Naive thymus-derived CD4-positive, alpha-beta T cell (primary cell): ENCODE measurements around the gene AFMID. TPM values are rescaled to one million over a fixed set of nuclear protein-coding genes. Genes with fewer than 3 reads are reported as not detected.

Source experiments
- ATAC-seq: fragments of 150-1000 bp; cut with Tn5 transposase; 2 replicates; pipeline ENCODE4 v1.10.0; 2021; ENCODE audit warnings: mild to moderate bottlenecking, moderate library complexity
- CTCF ChIA-PET: fragments of 350-600 bp; sonication (Branson Sonifier 250); formaldehyde crosslinking; loops from one replicate; lab custom pipeline; 2021; ENCODE audit warnings: antibody characterized with exemption; lab: Charles Lee
- POLR2A ChIA-PET: fragments of 350-600 bp; sonication (Branson Sonifier 250); formaldehyde crosslinking; loops from one replicate; lab custom pipeline; 2021; ENCODE audit warnings: antibody characterized with exemption, inconsistent platforms; lab: Charles Lee
- DNase-seq, 9 donors: peaks; one replicate each; pipeline versions ENCODE4 v3.0.0 to v3.0.0-alpha.2; 2020 to 2022; ENCODE audit warnings: mixed read lengths in 1 of 9
- H3K27ac ChIP-seq: one replicate; pipeline ENCODE4 v1.7.0; 2013; ENCODE audit warnings: mild to moderate bottlenecking, low read depth, low read length, moderate library complexity
- H3K27me3 ChIP-seq, 2 donors: one replicate each; pipeline ENCODE4 v1.7.0; 2013; ENCODE audit warnings: low read length in 2 of 2, mild to moderate bottlenecking in 2 of 2, moderate library complexity in 2 of 2; ENCODE audit not compliant: control insufficient read depth in 2 of 2, insufficient read depth in 2 of 2
- H3K36me3 ChIP-seq, 3 experiments: 1 replicate in 2 of 3; 2 replicates in 1 of 3; pipeline ENCODE4 v1.7.0; 2013; ENCODE audit warnings: low read length in 3 of 3, mild to moderate bottlenecking in 3 of 3, moderate library complexity in 1 of 3; ENCODE audit not compliant: insufficient read depth in 3 of 3, control insufficient read depth in 2 of 3
- H3K4me1 ChIP-seq, 2 donors: one replicate each; pipeline ENCODE4 v1.7.0; 2013; ENCODE audit warnings: low read length in 2 of 2, mild to moderate bottlenecking in 2 of 2, moderate library complexity in 1 of 2; ENCODE audit not compliant: control insufficient read depth in 2 of 2, insufficient read depth in 2 of 2
- H3K4me3 ChIP-seq: 2 replicates; pipeline ENCODE4 v1.7.0; 2013; ENCODE audit warnings: mild to moderate bottlenecking, low read length
- H3K9me3 ChIP-seq, 3 experiments: 1 replicate in 2 of 3; 2 replicates in 1 of 3; pipeline ENCODE4 v1.7.0; 2013; ENCODE audit warnings: low read length in 3 of 3; ENCODE audit not compliant: control insufficient read depth in 2 of 3
- H3K27ac Mint-ChIP-seq, 9 donors: one replicate each; pipeline ENCODE4 v1.8.0; 2020 to 2022; ENCODE audit warnings: mixed read lengths in 9 of 9, mild to moderate bottlenecking in 8 of 9, moderate library complexity in 5 of 9, inconsistent platforms in 2 of 9
- H3K27me3 Mint-ChIP-seq, 5 donors: one replicate each; pipeline ENCODE4 v1.8.0; 2021 to 2022; ENCODE audit warnings: mixed read lengths in 5 of 5, mild to moderate bottlenecking in 1 of 5
- H3K36me3 Mint-ChIP-seq, 5 donors: one replicate each; pipeline ENCODE4 v1.8.0; 2020 to 2022; ENCODE audit warnings: mixed read lengths in 5 of 5, mild to moderate bottlenecking in 3 of 5, inconsistent platforms in 1 of 5
- H3K4me1 Mint-ChIP-seq, 7 donors: one replicate each; pipeline ENCODE4 v1.8.0; 2020 to 2022; ENCODE audit warnings: mixed read lengths in 7 of 7, mild to moderate bottlenecking in 3 of 7, inconsistent platforms in 1 of 7
- H3K4me3 Mint-ChIP-seq, 10 donors: one replicate each; pipeline ENCODE4 v1.8.0; 2020 to 2022; ENCODE audit warnings: mild to moderate bottlenecking in 10 of 10, mixed read lengths in 10 of 10, moderate library complexity in 6 of 10, inconsistent platforms in 2 of 10
- H3K9me3 Mint-ChIP-seq, 11 donors: one replicate each; pipeline ENCODE4 v1.8.0; 2020 to 2022; ENCODE audit warnings: mixed read lengths in 11 of 11, mild to moderate bottlenecking in 4 of 11, inconsistent platforms in 1 of 11, moderate library complexity in 1 of 11
- intact Hi-C, 2 donors: fragments of 100-400 bp; cut with micrococcal nuclease; formaldehyde crosslinking; loops; one replicate each; pipeline ENCODE4 v1.15.1; 2023
- polyA plus RNA-seq, 2 donors: library from polyadenylated mRNA; unstranded; fragments of 300-500 nt; fragmentation: Illumina TruSeq; gene quantifications; one replicate each; pipeline ENCODE4 v1.2.3, GENCODE V29; 2021
- total RNA-seq, 6 experiments: library from RNA in 5 of 6; stranded (reverse) in 5 of 6; gene quantifications; 1 replicate in 5 of 6; 2 replicates in 1 of 6; pipeline ENCODE4 v1.2.3 and lab custom pipeline; 2021 to 2026

The AFMID gene
- total and polyA plus RNA-seq, 7 experiments from 2014 or later = 0.99 to 19.2 (median 1.8) TPM

- Histone ChIP-seq H3K27ac (no peak overlapping the region), H3K9me3 (no peaks in the 10 kb centered on the region), H3K4me1 (peaks cover 5 to 6% of the 10 kb centered on the region in 2 donors), H3K27me3 (no peaks in the 10 kb centered on the region), H3K4me3 (no peak overlapping the region), H3K36me3 (no peaks in the 10 kb centered on the region)
- no peaks in the 10 kb centered on the region for H3K27me3 Mint-ChIP-seq
- intact Hi-C loops = loop anchor here in 1 of 2 donors (5.0 to 10.0 kb wide), 2 partner anchors 43 to 65 kb away; partner anchors contain the start of genes C17orf99 and SYNGR2
- POLR2A ChIA-PET = no interaction called here
- peak overlapping the region in 1 of 9 donors; percentile 34 for H3K27ac Mint-ChIP-seq
- DNase-seq (no peak), ATAC-seq (no peak)
- H3K4me3 Mint-ChIP-seq = no peak overlapping the region
- H3K9me3 Mint-ChIP-seq = no peaks in the 10 kb centered on the region
- peaks cover 0 to 8% (median 4%) of the 10 kb centered on the region in 7 donors for H3K4me1 Mint-ChIP-seq
- CTCF ChIA-PET = interaction anchor here (0.7 kb wide), 1 partner anchor 40 kb away, joined by 4 read pairs; no protein-coding TSS in a partner anchor
- peaks cover 0 to 2% (median 0%) of the 10 kb centered on the region in 5 donors for H3K36me3 Mint-ChIP-seq
Measured at GRCh38 chr17:78210111-78210510, 22.9 kb downstream of the AFMID start.

GRCh38 chr17:78211032-78211431, 23.9 kb downstream of the AFMID start:
- POLR2A ChIA-PET = no interaction called here
- Mint-ChIP-seq H3K36me3 (peaks cover 0 to 2% (median 0%) of the 10 kb centered on the region in 5 donors), H3K9me3 (no peaks in the 10 kb centered on the region), H3K27ac (no peak overlapping the region), H3K4me3 (no peak overlapping the region), H3K4me1 (peaks cover 0 to 8% (median 5%) of the 10 kb centered on the region in 7 donors), H3K27me3 (no peaks in the 10 kb centered on the region)
- no peak overlapping the region for H3K4me3 ChIP-seq
- ATAC-seq (no peak), DNase-seq (no peak)
- no peaks in the 10 kb centered on the region for H3K27me3 ChIP-seq
- no peaks in the 10 kb centered on the region for H3K36me3 ChIP-seq
- intact Hi-C loops = loop anchor here in 1 of 2 donors (5.0 to 10.0 kb wide), 2 partner anchors 44 to 66 kb away; partner anchors contain the start of genes C17orf99 and SYNGR2
- H3K27ac ChIP-seq = no peak overlapping the region
- CTCF ChIA-PET = no interaction called here
- H3K4me1 ChIP-seq = peaks cover 5 to 6% of the 10 kb centered on the region in 2 donors
- no peaks in the 10 kb centered on the region for H3K9me3 ChIP-seq

- peak within 1 kb of the TSS; percentile 38 to 97 (median 68) for H3K4me3 Mint-ChIP-seq
- no peak within 1 kb of the TSS for H3K27ac ChIP-seq
- no peaks in the 10 kb centered on the region for H3K36me3 ChIP-seq
- POLR2A ChIA-PET = interaction anchor here (0.9 kb wide), 2 partner anchors 9 to 40 kb away, joined by 3 read pairs; no protein-coding TSS in a partner anchor
- peak within 1 kb of the TSS; percentile 38 for H3K4me3 ChIP-seq
- peak; percentile 78 to 95 (median 88) for DNase-seq
- H3K9me3 Mint-ChIP-seq = no peaks in the 10 kb centered on the region
- peaks cover 0 to 20% (median 4%) of the 10 kb centered on the region in 7 donors for H3K4me1 Mint-ChIP-seq
- H3K27me3 ChIP-seq = no peaks in the 10 kb centered on the region
- H3K4me1 ChIP-seq = peaks cover 5 to 6% of the 10 kb centered on the region in 2 donors
- H3K36me3 Mint-ChIP-seq = peaks cover 0 to 5% (median 0%) of the 10 kb centered on the region in 5 donors
- H3K27me3 Mint-ChIP-seq = no peaks in the 10 kb centered on the region
- CTCF ChIA-PET = interaction anchor here (1.2 kb wide), 1 partner anchor 103 kb away, joined by 3 read pairs; no protein-coding TSS in a partner anchor
- peak within 1 kb of the TSS in 1 of 9 donors; percentile 87 for H3K27ac Mint-ChIP-seq
- ATAC-seq = peak; percentile 100
- intact Hi-C loops = loop anchor here (1.0 to 10.0 kb wide), 7 partner anchors 27 to 164 kb away; partner anchors contain the start of genes AFMID (in 1 of the 2), C17orf99 (in 1 of the 2), PGS1 (in 1 of the 2) and SYNGR2 (in 1 of the 2)
- no peaks in the 10 kb centered on the region for H3K9me3 ChIP-seq
Measured at GRCh38 chr17:78214016-78214705, 27.0 kb downstream of the AFMID start, which contains the start of gene BIRC5. Gene BIRC5 (plus strand): TSS chr17:78214253. CDS start chr17:78214317, 64 bp downstream.

- intact Hi-C loops = loop anchor here (1.0 to 10.0 kb wide), 7 partner anchors 27 to 164 kb away; partner anchors contain the start of genes AFMID (in 1 of the 2), C17orf99 (in 1 of the 2), PGS1 (in 1 of the 2) and SYNGR2 (in 1 of the 2)
- Histone ChIP-seq H3K36me3 (no peaks in the 10 kb centered on the region), H3K4me3 (no peak overlapping the region), H3K27ac (no peak overlapping the region), H3K4me1 (peaks cover 5 to 6% of the 10 kb centered on the region in 2 donors), H3K9me3 (no peaks in the 10 kb centered on the region), H3K27me3 (no peaks in the 10 kb centered on the region)
- Mint-ChIP-seq H3K36me3 (peaks cover 0 to 9% (median 0%) of the 10 kb centered on the region in 5 donors), H3K27ac (peak overlapping the region in 1 of 9 donors; percentile 87), H3K4me1 (peaks cover 0 to 25% (median 4%) of the 10 kb centered on the region in 7 donors), H3K4me3 (peak overlapping the region in 9 of 10 donors; percentile 44 to 97 (median 68)), H3K27me3 (no peaks in the 10 kb centered on the region), H3K9me3 (no peaks in the 10 kb centered on the region)
- DNase-seq (no peak), ATAC-seq (no peak)
- ChIA-PET CTCF (no interaction called here), POLR2A (interaction anchor here (0.7 to 0.9 kb wide), 2 partner anchors 9 to 100 kb away, joined by 3 read pairs; no protein-coding TSS in a partner anchor)
Measured at GRCh38 chr17:78214706-78215061, 27.5 kb downstream of the AFMID start.

- Mint-ChIP-seq H3K27me3 (no peaks in the 10 kb centered on the region), H3K4me3 (no peak overlapping the region), H3K9me3 (no peaks in the 10 kb centered on the region), H3K4me1 (peaks cover 1 to 23% (median 12%) of the 10 kb centered on the region in 7 donors), H3K36me3 (peaks cover 0 to 15% (median 0%) of the 10 kb centered on the region in 5 donors), H3K27ac (peak overlapping the region in 2 of 9 donors; percentile 61 to 74)
- no peak for DNase-seq
- Histone ChIP-seq H3K27ac (no peak overlapping the region), H3K9me3 (no peaks in the 10 kb centered on the region), H3K27me3 (no peaks in the 10 kb centered on the region), H3K4me3 (no peak overlapping the region), H3K4me1 (peaks cover 2 to 5% of the 10 kb centered on the region in 2 donors), H3K36me3 (no peaks in the 10 kb centered on the region)
- intact Hi-C loops = loop anchor here in 1 of 2 donors (10.0 kb wide), 1 partner anchor 75 kb away; the partner anchor contains the start of gene C17orf99
- no peak for ATAC-seq
- ChIA-PET CTCF (no interaction called here), POLR2A (interaction anchor here (0.6 kb wide), 1 partner anchor 73 kb away, joined by 4 read pairs; no protein-coding TSS in a partner anchor)
Measured at GRCh38 chr17:78219396-78220150, 32.4 kb downstream of the AFMID start.

- no peaks in the 10 kb centered on the region for H3K27me3 ChIP-seq
- no peak overlapping the region for H3K27ac ChIP-seq
- DNase-seq = no peak
- peak overlapping the region in 1 of 10 donors; percentile 14 for H3K4me3 Mint-ChIP-seq
- intact Hi-C loops = no loop called here
- CTCF ChIA-PET = interaction anchor here (0.5 to 1.6 kb wide), 2 partner anchors 24 to 28 kb away, joined by 5 to 7 read pairs; no protein-coding TSS in a partner anchor
- H3K36me3 Mint-ChIP-seq = peaks cover 0 to 10% (median 0%) of the 10 kb centered on the region in 5 donors
- peaks cover 0 to 10% of the 10 kb centered on the region in 2 donors for H3K4me1 ChIP-seq
- peak; percentile 20 for ATAC-seq
- H3K36me3 ChIP-seq = no peaks in the 10 kb centered on the region
- POLR2A ChIA-PET = interaction anchor here (0.7 to 1.4 kb wide), 3 partner anchors 9 to 102 kb away, joined by 3 to 4 read pairs (median 3); no protein-coding TSS in a partner anchor
- H3K9me3 Mint-ChIP-seq = no peaks in the 10 kb centered on the region
- H3K9me3 ChIP-seq = no peaks in the 10 kb centered on the region
- H3K27me3 Mint-ChIP-seq = peaks cover 0 to 5% (median 2%) of the 10 kb centered on the region in 5 donors
- no peak overlapping the region for H3K4me3 ChIP-seq
- peak overlapping the region in 8 of 9 donors; percentile 33 to 83 (median 60) for H3K27ac Mint-ChIP-seq
- H3K4me1 Mint-ChIP-seq = peaks cover 1 to 22% (median 16%) of the 10 kb centered on the region in 7 donors
Measured at GRCh38 chr17:78223061-78223460, 35.9 kb downstream of the AFMID start.
